Brain microvascular endothelial cell (primary cell): ENCODE measurements around the gene SYT12.
A peak's percentile ranks its signal among the peaks of the same experiment; 100 is the strongest.

ENCODE experiments used
- DNase-seq: peaks from one replicate; pipeline ENCODE4 v3.0.0-alpha.2; 2020
- H3K27ac ChIP-seq: fragments of 250-450 bp; sonication (Bioruptor Pico); 2 replicates; pipeline ENCODE4 v1.5.1; 2020; ENCODE audit warnings: mild to moderate bottlenecking, moderate library complexity
- H3K27me3 ChIP-seq: fragments of 250-450 bp; sonication (Bioruptor Pico); replicated peaks from 2 replicates; pipeline ENCODE4 v1.5.1; 2020; ENCODE audit warnings: mild to moderate bottlenecking
- H3K36me3 ChIP-seq: fragments of 250-450 bp; sonication (Bioruptor Pico); replicated peaks from 2 replicates; pipeline ENCODE4 v1.5.1; 2020; ENCODE audit warnings: mild to moderate bottlenecking
- H3K4me3 ChIP-seq: 2 replicates; pipeline ENCODE4 v1.5.1; 2011; ENCODE audit warnings: low read depth, mild to moderate bottlenecking, control low read depth, low read length, moderate library complexity
- CTCF ChIP-seq: IDR thresholded peaks from 2 replicates; pipeline ENCODE4 v1.5.1; 2011; ENCODE audit warnings: low read depth, mild to moderate bottlenecking, moderate library complexity, low read length, control low read depth, inconsistent platforms; ENCODE audit errors: missing control alignments
- in situ Hi-C: cut with HindIII; loops from 2 replicates; pipeline ENCODE4 v1.10.0; 2017; ENCODE audit warnings: low sequenced_read_pairs, low pct_ligation_motif_present

SYT12 gene

GRCh38 chr11:66992041-66992440 lies 30.9 kb upstream of the SYT12 start:
- no peaks in the 10 kb centered on the region for H3K36me3 ChIP-seq
- in situ Hi-C loops: no loop called here
- no peaks in the 10 kb centered on the region for H3K27me3 ChIP-seq
- H3K4me3 ChIP-seq: no peak overlapping the region
- no peak overlapping the region for H3K27ac ChIP-seq
- DNase-seq: no peak
- TF ChIP-seq CTCF: no peak

GRCh38 chr11:66996609-66997273 lies 26.2 kb upstream of the SYT12 start:
- in situ Hi-C loops: no loop called here
- Histone ChIP-seq H3K36me3 (no peaks in the 10 kb centered on the region), H3K4me3 (no peak overlapping the region), H3K27ac (no peak overlapping the region), H3K27me3 (no peaks in the 10 kb centered on the region)
- peak; percentile 77 for DNase-seq
- TF ChIP-seq CTCF: no peak

- no peak overlapping the region for H3K27ac ChIP-seq
- no peaks in the 10 kb centered on the region for H3K36me3 ChIP-seq
- no peak overlapping the region for H3K4me3 ChIP-seq
- no peaks in the 10 kb centered on the region for H3K27me3 ChIP-seq
- no peak for TF ChIP-seq CTCF
- in situ Hi-C loops: no loop called here
- DNase-seq: no peak
Measured at GRCh38 chr11:66999555-66999954, 23.4 kb upstream of the SYT12 start.

GRCh38 chr11:67001332-67001731 lies 21.6 kb upstream of the SYT12 start:
- in situ Hi-C loops: no loop called here
- TF ChIP-seq CTCF: no peak

GRCh38 chr11:67002297-67002913 lies 20.5 kb upstream of the SYT12 start:
- H3K27ac ChIP-seq: no peak overlapping the region
- H3K36me3 ChIP-seq: no peaks in the 10 kb centered on the region
- H3K4me3 ChIP-seq: no peak overlapping the region
- DNase-seq: no peak
- in situ Hi-C loops: no loop called here
- H3K27me3 ChIP-seq: no peaks in the 10 kb centered on the region
- TF ChIP-seq CTCF: no peak

More at GRCh38 chr11:67001332-67001731, 21.6 kb upstream of the SYT12 start:
- Histone ChIP-seq H3K4me3 (no peak overlapping the region), H3K27ac (no peak overlapping the region), H3K36me3 (no peaks in the 10 kb centered on the region), H3K27me3 (no peaks in the 10 kb centered on the region)
- DNase-seq: no peak
